RWPE1 (cell line): ENCODE measurements around the gene PTK7.

Experiments
- CTCF ChIA-PET: fragments of 350-600 bp; sonication (Branson Sonifier 250); formaldehyde crosslinking; extraction: SDS; loops from one replicate; lab custom pipeline; 2021; lab: Yijun Ruan, JAX
- POLR2A ChIA-PET: fragments of 400-600 bp; formaldehyde crosslinking; extraction: SDS; loops from one replicate; lab custom pipeline; 2020; ENCODE audit warnings: antibody characterized with exemption; ENCODE audit not compliant: low non-redundant PET; lab: Yijun Ruan, JAX
- DNase-seq: peaks from one replicate; pipeline ENCODE4 v3.0.0; 2012; ENCODE audit warnings: low spot score
- H3K27ac ChIP-seq: fragments of 450-650 bp; 2 replicates; pipeline ENCODE4 v1.5.1; 2017
- CTCF ChIP-seq: fragments of 450-650 bp; conservative IDR thresholded peaks from 2 replicates; pipeline ENCODE4 v1.5.1; 2017; ENCODE audit warnings: low read depth, mild to moderate bottlenecking

PTK7 gene

GRCh38 chr6:43074847-43075669 lies 1.1 kb upstream of the PTK7 start:
- POLR2A ChIA-PET, result no interaction called here
- no peak for DNase-seq
- peak overlapping the region; percentile 83 for H3K27ac ChIP-seq
- CTCF ChIA-PET, result interaction anchor here (0.7 to 2.6 kb wide), 2 partner anchors 41 to 68 kb away, joined by 4 to 14 read pairs; no protein-coding TSS in a partner anchor
- TF ChIP-seq CTCF, result no peak

- peak overlapping the region; percentile 83 for H3K27ac ChIP-seq
- DNase-seq, result no peak
- ChIA-PET CTCF (interaction anchor here (0.6 to 2.6 kb wide), 6 partner anchors 14 to 373 kb away, joined by 3 to 14 read pairs (median 3); no protein-coding TSS in a partner anchor), POLR2A (interaction anchor here (0.7 to 1.1 kb wide), 3 partner anchors 14 to 23 kb away, joined by 3 to 4 read pairs (median 3); partner anchors contain the start of genes CUL7, KLC4 and MRPL2)
- TF ChIP-seq CTCF, result no peak
Measured at GRCh38 chr6:43076464-43077332, 584 bp downstream of the PTK7 start.

- POLR2A ChIA-PET, result no interaction called here
- no peak for DNase-seq
- TF ChIP-seq CTCF, result no peak
- CTCF ChIA-PET, result interaction anchor here (0.6 to 2.6 kb wide), 4 partner anchors 23 to 97 kb away, joined by 3 to 14 read pairs (median 4); no protein-coding TSS in a partner anchor
- peak overlapping the region; percentile 83 for H3K27ac ChIP-seq
Measured at GRCh38 chr6:43077333-43077809, 1.3 kb downstream of the PTK7 start.

DNA sequence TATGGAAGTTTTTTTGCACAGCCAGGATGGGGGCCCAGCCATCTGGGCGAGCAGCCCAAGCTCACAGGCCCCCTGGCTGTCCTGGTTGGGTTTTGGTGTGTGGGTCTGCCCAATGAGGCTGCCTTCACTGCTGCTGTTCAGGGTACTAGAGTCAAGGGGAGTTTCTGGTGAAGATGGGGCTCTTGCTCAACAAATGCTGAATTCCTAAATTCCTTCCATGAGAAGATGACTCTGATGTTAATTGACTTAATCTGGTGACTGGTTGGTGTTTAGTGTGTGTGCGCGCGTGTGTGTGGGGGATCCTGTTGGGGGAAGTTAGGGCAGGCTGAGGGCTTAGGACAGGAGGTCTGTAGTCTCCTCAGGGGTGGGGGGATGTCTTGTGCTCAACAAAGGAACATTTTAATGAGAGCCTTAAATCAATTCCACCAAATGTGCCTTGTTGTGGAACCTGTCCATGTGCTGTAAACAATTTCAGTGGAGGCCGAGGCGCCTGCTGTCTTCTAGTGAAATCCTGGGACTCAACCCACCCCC lies 1.9 kb downstream of the PTK7 start:
- CTCF ChIA-PET, result interaction anchor here (0.6 to 1.9 kb wide), 2 partner anchors 23 to 52 kb away, joined by 3 to 6 read pairs; no protein-coding TSS in a partner anchor
- POLR2A ChIA-PET, result no interaction called here
- TF ChIP-seq CTCF, result no peak
- no peak for DNase-seq
- H3K27ac ChIP-seq, result peak overlapping the region; percentile 83

GRCh38 chr6:43078691-43079090 lies 2.6 kb downstream of the PTK7 start:
- DNase-seq, result no peak
- TF ChIP-seq CTCF, result no peak
- no peak overlapping the region for H3K27ac ChIP-seq
- CTCF ChIA-PET, result interaction anchor here (0.7 kb wide), 1 partner anchor 1206 kb away, joined by 3 read pairs; no protein-coding TSS in a partner anchor
- POLR2A ChIA-PET, result interaction anchor here (0.6 kb wide), 1 partner anchor 405 kb away, joined by 5 read pairs; no protein-coding TSS in a partner anchor
